Right hindlimb (tissue), 1 donor: Measurements from ENCODE around the gene DGKH.

Source experiments
- DNase-seq: peaks from one replicate; pipeline ENCODE4 v3.0.0-alpha.2; 2018

The DGKH gene

DNA sequence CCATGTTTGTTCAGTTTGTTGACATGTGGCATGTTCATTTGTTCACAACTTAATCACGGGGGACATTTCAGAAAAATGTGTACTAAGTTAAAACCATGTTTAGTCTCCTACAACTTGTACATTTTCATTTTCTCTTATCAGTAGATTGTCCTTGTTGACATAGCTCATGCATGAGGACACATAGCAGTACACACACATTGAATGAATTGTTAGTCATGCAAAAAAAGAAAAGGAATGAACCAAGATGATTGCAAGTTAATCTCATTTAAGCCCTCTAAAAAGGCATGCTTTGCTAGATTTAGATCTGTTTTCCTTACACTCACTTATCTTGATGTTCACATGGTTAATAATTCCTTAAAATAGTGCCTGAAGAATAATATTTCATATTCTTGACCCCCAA is 185.3 kb downstream of the DGKH start:
- DNase-seq: no peak

DNA sequence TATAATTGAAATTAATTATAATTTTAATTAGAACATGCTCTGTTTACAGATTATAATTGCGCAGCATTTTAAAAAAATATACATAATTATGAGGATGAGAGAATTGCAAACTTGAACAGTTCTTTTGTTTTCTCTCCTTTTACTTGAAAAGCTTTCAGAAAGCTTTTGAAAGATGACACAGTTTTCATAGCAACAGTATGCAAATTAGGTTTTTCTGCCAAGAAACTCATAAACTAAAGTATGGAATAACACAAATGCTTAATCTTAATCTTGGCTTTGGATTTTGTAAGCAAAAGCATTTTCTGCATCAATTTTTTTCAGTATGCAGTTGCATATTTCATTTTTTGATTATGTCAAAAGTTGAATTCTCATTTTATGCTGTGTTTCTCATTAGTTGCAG is 190.7 kb downstream of the DGKH start:
- DNase-seq: no peak

- no peak for DNase-seq
Observed at GRCh38 chr13:42239644-42240043, 191.2 kb downstream of the DGKH start.

GRCh38 chr13:42246541-42246940 is 198.1 kb downstream of the DGKH start:
- no peak for DNase-seq

DNA sequence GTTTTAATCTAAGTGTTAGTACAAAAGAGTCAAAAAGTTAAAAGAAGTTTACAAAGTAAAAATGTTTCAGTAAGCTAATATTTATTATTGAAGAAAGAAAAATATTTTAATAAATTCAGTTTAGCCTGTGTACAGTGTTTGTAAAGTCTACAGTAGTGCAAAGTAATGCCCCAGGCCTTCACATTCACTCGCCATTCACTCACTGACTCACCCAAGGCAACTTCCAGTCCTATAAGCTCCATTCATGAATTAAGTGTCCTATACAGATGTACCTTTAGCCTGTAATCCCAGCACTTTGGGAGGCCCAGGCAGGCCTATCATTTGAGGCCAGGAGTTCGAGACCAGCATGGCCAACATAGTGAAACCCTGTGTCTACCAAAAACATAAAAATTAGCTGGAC is 199.4 kb downstream of the DGKH start:
- DNase-seq: no peak

DNA sequence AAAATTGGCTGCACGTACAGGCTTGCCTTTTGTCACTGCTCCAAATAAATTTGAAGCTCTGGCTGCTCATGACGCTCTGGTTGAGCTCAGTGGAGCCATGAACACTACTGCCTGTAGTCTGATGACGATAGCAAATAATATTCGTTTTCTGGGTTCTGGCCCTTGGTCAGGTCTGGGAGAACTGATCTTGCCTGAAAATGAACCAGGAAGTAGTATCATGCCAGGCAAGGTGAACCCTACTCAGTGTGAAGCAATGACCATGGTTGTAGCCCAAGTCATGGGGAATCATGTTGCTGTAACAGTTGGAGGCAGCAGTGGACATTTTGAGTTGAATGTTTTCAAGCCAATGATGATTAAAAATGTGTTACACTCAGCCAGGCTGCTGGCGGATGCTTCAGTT is 207.4 kb downstream of the DGKH start:
- DNase-seq: no peak

DNA sequence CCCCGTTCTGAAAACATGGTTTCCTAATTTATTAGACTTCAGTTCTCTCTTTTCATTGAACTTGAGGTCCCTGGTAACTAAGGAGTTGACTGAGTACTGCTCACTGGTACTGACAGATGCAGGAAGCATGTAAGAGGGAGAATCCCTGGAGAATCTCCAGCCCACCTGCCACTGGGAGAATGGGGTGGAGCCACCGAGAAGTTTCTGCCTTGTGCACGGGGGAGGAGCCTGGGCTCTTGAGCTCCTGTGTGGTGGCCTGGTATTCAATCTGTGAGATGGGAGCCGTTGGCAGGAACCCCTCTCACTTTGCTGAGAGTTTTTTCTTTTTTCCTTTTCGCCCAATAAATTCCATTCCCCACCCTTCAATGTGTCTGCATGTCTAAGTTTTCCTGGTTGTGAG is 210.3 kb downstream of the DGKH start:
- DNase-seq: no peak

DNA sequence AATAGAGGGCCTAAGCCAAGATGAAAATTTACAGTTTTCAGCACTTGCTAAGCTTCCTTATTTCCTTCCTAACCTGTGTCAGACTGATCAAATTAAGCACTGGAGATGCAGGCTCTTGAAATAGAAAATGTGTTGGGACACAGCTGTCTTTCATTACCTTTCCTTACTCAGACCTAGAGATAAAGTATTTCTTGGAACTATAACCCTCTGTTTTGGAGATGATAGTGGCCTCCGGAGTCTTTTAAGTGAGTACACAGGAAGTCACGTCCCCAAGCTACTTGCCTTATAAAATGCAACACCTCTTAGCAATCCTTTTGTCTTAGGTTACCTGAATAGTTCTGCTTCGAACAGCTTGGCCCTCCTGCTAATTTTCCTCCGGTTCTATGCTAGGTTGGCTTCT is 211.1 kb downstream of the DGKH start:
- no peak for DNase-seq

DNA sequence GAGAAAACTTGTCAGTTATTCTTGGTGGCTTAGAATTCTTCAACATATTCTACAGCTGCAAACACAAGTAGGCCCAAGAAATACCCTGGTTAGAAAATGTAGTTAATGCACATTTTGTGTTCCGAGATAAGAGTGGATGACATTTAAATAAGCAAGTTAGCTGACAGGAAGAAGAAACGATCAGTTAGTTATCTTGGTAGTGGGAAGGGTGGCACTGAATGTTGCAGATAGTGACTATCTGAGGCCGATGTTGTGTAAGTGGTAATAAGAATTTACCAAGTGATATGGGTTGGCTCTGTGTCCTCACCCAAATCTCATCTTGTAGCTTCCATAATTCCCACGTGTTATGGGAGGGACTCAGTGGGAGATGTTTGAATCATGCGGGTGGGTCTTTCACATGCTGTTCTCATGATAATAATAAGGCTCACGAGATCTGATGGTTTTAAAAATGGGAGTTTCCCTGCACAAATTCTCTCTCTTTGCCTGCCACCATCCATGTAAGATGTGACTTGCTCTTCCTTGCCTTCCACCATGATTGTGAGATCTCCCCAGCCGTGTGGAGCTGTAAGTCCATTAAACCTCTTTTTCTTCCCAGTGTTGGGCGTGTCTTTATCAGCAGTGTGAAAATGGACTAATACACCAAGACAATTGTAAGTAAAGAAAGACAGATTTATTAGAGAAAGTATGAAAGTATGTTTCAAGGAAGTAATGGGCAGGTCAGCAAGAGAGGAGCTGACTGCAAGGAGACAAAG is 212.6 kb downstream of the DGKH start:
- DNase-seq: no peak

GRCh38 chr13:42266473-42266872 is 218.0 kb downstream of the DGKH start:
- DNase-seq: peak; percentile 45

DNA sequence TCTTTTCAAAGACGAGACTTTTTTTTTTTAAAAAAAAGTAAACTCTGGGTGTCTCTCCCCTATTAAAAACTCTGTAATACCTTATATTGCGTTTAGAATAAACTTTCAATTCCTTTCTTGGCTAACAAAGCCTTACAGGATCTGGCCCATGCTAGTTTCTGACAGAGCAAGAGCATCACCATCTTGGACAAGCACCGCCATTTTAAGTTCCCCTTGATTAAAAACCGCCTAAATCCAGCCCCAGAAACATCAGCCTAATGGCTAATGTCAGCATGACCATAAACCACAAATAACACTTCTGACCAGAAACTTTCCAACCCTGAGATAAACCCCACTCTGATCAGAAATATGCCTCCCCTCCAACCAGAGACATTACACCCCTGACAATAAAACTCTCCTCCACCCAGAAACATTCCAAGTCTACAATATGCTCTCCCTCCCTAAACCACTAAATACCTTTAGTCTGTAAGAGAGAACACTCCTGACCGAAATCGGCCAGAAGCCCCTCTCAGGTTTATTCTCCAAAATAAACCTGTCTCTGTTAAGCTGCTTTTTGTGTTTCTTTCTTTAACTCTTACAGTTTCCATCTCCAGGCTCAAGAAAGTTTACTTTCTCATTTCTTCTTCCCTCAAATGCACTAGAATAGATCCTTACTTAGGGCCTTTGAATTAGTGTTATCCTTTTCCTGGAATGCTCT is 221.9 kb downstream of the DGKH start:
- no peak for DNase-seq

DNA sequence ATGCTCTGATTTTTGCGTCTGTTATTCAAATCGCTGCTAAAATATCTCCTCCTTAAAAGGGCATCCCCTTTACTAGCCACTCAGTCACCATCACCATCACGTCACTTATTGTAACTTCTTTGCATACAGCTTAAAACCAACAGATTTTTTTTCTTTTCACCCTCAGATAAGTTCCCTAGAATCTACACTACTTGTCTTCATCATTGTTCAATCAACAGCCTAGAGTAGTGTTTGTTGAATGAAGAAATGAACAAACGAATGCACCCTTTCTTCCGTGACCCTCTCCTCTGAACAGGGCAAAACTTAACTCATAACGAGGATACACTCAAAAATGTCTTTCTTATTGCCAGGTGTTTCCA is 222.4 kb downstream of the DGKH start:
- no peak for DNase-seq

GRCh38 chr13:42271337-42272114 is 223.1 kb downstream of the DGKH start:
- peak; percentile 98 for DNase-seq

- DNase-seq: peak; percentile 78
Observed at GRCh38 chr13:42272115-42272803, 223.8 kb downstream of the DGKH start, which contains the start of gene AKAP11. Gene AKAP11, plus strand, starts transcription at chr13:42272152. Its CDS starts 14,197 bp downstream, at chr13:42286349.

GRCh38 chr13:42272804-42273175 is 224.3 kb downstream of the DGKH start:
- DNase-seq: no peak

DNA sequence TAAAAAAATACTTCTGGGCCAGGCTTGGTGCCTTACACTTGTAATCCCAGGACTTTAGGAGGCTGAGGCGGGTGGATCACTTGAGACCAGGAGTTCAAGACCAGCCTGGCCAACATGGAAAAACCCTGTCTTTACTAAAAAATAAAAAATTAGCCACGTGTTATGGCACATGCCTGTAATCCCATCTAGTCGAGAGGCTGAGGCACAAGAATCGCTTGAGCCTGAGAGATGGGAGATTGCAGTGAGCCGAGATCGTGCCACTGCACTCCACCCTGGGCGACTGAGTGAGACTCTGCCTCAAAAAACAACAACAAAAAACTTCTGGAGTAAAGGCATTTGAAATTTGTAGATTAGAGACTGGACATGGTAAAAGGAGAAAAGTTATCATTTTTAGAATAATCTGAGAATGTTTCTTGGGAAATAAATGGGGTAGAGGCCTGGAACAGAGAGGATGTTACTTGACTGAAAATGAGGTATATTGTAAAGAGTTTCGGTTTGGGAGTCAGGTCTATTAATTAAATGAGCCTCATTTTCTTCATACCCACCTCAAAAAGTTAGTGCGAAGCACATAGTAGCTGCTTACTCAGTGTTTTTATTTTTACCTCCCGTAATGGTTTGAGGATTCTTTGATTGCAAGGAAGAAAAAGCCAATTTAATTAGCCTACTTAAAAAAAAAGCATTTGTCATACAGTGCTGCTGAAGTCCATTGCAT is 226.1 kb downstream of the DGKH start:
- DNase-seq: no peak

- DNase-seq: no peak
Observed at GRCh38 chr13:42275098-42275471, 226.6 kb downstream of the DGKH start.

DNA sequence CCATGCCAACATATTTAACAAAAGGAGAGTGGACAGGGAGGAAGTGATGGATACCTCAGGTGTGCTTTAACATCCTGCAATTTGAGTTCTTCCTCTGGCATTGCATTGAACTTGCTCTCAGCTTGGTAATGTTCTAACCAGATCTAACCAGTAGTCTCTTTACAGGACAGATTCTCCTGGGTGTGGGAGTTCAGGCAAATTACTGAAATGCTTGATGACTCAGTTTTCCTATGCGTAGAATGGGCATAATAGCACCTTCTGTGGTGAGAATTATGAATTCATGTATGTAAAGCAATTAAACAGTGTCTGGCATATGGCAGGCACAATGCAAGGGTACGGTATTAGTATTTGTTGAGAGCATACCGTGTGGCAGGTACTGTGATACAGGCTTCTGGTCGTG is 227.1 kb downstream of the DGKH start:
- DNase-seq: no peak

DNA sequence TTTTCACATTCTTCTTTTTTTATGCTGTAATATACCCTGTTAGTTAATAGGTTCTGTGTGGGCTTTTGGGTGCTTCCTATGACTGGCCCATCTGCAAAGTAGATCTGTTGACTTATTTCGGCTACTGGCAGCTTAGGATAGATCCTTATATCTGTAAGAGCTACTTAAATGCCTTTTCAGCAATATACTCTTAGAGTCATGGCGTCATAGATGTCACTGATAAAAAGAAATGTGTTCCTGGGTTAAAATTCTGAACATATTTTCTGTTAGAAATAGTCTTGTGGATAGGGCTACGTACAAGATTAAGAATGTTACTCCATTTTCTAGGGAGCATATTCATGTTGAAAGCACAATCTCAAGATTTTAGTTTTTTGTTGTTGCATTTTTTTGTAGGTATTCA is 228.2 kb downstream of the DGKH start:
- DNase-seq: no peak

DNA sequence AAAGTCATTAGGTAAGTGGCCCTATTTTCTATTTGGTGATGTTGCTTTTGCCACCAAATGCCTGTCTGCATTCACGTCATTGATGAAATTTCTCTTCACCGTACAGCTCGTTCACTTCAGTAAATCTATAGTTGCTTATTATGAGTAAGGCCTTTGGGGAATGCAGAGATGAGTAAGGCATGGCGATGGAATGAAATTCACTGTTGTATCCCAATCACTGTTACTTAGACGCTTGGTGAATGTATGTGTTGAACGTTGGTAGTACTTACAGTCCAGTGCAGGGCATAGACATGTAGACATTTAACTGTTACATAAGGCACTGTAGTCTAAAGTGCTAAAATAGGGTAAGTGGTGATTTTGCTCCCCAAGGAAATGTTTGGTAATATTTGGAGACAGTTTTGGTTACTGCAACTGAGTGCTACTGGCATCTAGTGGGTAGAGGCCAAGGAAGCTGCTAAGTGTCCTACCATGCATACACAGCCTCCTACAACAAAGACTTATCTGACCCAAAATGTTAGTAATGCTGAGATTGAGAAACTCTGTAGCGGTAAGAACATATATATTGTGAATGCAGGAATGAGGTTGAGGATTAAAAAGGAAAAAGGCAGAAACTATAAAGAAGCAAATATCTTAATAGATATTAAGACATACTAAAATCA is 229.3 kb downstream of the DGKH start:
- DNase-seq: no peak

GRCh38 chr13:42279080-42279479 is 230.6 kb downstream of the DGKH start:
- no peak for DNase-seq

DNA sequence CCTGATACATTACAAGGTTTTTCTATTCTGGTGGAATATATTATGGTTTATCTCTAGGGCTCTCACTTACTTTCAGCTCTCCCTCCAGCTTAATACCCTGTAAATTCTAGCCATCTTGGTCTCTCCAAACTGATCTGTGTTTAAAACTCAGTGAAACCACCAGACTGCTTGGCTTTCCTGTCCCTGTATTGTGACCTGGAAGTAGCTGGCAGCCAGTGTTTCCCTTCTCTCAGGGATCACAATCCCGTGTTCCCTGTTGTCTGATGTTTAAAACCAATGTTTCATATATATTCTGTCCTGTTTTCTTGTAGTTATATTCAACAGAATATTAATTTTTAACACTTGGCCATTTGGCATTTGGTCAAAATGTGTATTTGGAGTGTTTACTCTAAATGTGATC is 231.5 kb downstream of the DGKH start:
- no peak for DNase-seq
